Activated T-cell treated with anti-CD3 and anti-CD28 coated beads for 24 hours (primary cell): ENCODE results near the gene TEX11.

ENCODE experiments used
- DNase-seq: peaks from one replicate; pipeline ENCODE4 v3.0.0-alpha.2; 2020; ENCODE audit warnings: low read depth

TEX11 gene

DNA sequence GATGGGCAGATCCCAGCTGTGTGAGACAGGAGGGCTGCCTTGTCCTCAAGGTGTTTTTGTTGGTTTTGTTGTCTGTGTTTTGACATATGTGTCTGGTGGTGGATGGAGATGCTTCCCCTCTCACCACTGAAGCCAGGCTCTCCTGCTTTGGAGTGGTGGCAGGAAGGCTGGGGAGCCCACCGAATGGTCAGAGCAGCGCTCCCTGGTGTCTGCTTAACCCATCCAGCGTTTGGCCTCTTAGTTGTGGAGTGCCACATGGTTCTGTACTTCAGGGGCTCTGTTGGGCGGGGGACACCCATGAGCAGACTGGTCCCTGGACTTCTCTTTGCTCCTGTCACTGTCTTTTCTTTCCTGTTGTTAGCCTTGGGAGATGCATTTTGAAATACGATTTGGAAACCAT lies 412.0 kb downstream of the TEX11 start:
- DNase-seq = no peak

DNA sequence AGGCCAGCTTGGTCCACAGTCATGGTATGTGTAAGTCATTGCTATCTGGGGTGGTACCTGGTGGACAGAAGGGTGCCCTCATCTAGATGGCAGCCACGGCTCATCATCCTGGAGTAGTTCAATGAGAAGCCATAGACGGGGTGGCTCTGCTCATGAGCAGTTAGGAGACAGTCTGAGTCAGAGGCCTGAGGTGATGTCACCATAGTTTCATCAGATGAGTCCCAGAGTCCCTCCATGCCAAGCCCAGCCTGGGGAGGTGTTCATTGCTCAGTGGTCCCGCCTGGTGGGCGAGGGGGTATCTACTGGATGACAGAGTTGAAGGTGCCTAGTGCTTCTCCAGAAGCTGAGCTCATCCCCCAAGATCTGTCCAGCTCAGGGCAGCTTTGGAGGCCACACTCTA lies 414.1 kb downstream of the TEX11 start:
- DNase-seq = no peak

DNA sequence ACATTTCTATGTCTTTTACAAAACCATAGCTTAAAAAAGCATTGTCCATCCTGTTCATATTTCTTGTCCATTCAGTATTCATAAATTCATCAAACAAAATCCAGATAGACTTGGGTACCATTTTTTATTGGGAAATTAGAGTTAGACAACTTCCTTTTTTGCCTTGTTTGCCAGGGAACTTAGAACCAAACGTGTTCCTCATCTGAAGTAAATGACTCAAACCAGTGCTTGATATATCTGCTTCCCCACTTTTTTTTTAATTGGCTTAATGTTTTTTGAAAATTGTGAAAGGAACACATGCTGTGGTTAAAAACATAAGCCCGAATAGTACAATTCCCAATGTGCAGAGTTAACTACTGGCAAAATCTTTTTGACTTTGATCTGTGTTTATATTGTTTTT lies 419.7 kb downstream of the TEX11 start:
- DNase-seq = no peak

DNA sequence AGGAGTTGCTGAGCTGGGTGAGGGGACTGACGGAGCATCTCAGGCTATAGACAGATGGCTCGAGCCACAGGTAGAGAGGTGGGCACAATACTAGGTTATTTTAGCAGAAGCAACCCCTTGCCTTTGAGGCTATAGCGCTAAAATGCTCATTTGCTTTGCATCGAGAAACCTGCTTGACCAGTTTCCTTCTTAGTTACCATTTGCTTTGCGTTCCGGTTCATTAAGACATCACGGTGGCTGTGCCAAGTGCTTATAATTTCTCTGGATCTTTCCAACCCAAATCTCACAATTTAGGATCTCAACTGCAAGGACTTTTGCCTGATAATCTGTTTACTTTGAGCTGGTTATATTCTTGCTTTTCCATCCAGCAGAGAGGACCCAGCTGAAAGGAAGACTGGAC lies 423.0 kb downstream of the TEX11 start:
- no peak for DNase-seq

DNA sequence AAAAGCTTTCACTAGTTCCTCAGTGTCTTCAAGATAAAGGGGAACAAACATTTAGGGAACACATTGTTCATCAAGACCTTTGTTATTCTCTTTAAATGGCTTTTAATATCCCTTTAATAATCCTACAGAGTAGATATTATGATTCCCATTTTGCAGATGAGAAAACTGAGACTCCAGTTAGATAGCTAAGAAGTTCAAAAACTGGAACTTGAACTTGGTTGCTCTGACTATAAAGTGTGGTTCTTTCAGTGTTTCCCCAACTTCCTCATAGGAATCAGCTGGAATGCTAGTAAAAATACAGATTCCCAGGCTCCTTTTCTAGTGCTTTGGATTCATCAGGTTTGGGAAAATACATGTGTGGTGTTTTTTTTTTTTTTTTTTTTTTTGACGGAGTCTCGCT lies 426.2 kb downstream of the TEX11 start:
- DNase-seq = no peak

DNA sequence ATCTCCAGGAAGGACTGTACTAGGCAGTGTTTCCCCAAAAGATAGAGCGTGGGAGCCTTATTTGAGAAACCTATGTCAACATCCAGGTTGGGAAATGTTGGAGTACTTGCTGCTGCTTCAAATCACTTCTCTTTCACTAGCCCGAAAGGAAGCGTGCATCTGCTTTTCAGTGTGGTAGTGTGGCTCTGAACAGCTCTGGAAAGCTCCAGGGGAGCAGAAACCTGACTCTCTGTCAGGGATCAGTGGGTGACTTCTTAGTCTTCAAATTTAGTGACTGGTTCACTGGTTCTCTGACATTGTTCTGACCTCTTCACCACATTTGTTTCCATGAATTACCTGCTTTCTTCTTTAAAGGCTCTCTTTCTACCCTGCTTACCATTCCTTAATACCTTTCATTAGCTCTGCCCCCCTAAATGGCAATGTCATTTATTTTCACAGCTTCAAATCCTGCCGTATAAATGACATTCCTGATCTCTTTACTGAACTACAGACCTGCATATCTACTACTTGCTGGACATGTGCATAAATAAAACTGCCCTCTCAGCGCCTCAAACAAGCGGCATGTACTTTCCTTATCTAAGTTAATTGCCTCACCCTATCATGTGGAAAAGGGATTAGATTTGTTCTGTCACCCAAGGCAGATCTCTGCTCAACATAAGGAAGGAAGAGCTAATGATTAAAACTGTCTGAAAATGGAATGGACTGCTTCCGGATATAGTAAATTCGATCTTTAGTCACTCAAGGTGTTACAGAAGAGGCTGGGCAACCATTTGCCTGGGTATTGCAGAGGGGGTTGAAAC lies 426.8 kb downstream of the TEX11 start:
- no peak for DNase-seq

DNA sequence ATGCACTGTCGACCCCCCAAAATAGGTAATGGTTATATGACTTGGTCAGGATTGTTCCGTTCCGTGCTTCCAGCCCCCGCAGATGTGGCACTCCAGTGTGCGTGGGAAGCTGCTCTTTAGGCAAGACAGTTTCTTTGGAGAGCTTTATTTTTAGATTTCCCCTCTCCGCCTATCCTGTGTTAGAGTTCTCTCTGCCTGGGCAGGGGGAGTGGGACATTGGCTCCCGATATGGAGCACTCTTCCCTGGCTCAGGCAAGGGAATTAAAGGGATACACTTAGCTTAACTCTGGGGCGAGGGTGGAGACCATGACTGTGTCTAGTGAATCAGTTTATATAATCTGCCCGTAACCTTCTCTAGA lies 427.9 kb downstream of the TEX11 start:
- no peak for DNase-seq

DNA sequence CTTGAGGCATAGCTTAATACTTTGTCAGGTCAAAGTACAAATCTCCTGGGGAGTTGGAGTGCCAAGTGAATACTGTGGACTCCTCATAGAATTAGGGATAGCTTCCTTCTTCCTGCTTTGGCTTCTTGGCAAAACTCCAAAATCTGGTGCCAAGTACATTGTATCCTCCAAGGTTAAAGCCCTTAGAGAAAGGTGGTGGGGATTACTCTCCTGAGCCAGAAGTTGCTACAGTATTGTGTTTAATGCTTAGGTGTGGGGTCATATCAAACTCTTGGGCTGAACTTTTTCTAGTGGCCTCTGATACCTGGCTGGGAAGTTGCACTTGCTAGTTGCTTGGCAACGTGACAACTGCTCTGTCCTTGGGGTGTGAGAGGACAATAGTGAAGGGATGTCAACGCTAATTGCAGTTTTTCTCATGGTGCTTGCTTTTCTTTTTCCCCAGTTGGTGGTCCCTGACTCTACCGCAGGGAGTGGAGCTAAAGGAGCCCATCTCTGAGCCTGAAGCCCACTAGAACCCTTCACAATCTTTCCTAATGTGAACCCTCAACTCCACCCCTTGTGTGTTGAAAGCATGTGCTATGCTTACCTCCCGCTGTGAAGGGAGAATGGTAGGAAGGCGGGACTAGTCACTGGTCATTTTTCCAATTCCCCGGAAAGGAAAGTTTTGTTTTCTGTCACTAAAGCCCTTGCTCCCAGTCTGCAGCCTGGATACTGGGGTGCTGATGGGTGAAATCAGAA lies 428.4 kb downstream of the TEX11 start:
- DNase-seq = no peak

DNA sequence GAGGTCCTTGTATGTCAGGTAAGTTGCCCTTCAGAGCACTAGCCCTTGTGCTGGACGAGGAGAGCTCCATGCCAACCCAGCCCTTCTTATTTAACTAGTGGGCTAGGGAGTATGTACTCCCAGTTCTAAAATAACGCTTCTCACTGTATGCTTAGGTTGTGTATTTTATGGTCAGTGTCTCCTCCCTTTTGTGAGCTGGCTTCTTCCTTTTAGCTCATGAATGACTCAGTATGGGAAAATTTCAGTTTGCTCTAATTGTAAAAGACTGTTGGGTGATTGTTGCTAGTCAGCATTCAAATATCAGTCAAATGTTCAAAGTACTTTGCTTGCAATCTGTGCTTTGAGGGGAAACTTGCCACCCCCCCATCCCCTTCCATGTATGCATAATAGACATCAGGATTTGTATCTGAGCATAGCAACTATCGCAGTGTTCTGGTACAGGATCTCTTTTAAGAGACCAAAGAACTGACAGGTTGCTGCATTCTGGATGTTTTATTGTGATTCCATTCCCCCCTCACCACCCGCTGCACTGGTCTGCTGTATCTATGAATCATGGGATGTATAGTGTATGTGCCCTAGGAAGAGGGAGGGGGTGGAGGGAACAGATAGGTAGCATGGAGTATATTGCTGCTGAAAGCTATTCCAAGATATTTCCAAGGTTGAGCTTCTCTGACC lies 429.1 kb downstream of the TEX11 start:
- no peak for DNase-seq
